Transverse colon (tissue), 4 donors: Measurements from ENCODE around the gene UNC93A.
"Not testable (repeated sequence)": the region's sequence is repeated elsewhere in the genome, so short reads cannot be mapped to it uniquely, and the experiment has no call there.

Experiments used
- CTCF ChIP-seq, 5 experiments: fragments of 200-600 bp in 3 of 5; fragments of 450-650 bp in 2 of 5; sonication (generic) in 3 of 5; IDR thresholded peaks; 1 replicate in 2 of 5; 2 replicates in 3 of 5; pipeline ENCODE4 v1.5.1; 2016 to 2017; ENCODE audit warnings: antibody characterized with exemption in 5 of 5, inconsistent platforms in 3 of 5, mild to moderate bottlenecking in 2 of 5, moderate library complexity in 1 of 5
- POLR2A ChIP-seq: fragments of 450-650 bp; IDR thresholded peaks from one replicate; pipeline ENCODE4 v1.6.1; 2016; ENCODE audit warnings: antibody characterized with exemption, mild to moderate bottlenecking, moderate library complexity
- POLR2AphosphoS5 ChIP-seq, 3 donors: sonication (generic); formaldehyde crosslinking; IDR thresholded peaks; one replicate each; pipeline ENCODE4 v1.6.1; 2016; ENCODE audit warnings: antibody characterized with exemption in 3 of 3

GRCh38 chr6:167284565-167284964 lies 6.5 kb upstream of the UNC93A start:
- not testable (repeated sequence) for TF ChIP-seq CTCF (IDR thresholded peaks at IDR 0.05); POLR2A; POLR2AphosphoS5 (IDR thresholded peaks at IDR 0.05)
